ENCODE results near the gene CADM4.
A peak's percentile ranks its signal among the peaks of the same experiment; 100 is the strongest.

The CADM4 gene

GRCh38 chr19:43631491-43631890 is 8.2 kb downstream of the CADM4 start:
- DNase-seq: no peak

- no peak for DNase-seq
Measured at GRCh38 chr19:43628646-43629326, 10.9 kb downstream of the CADM4 start.

- no peak for DNase-seq
Measured at GRCh38 chr19:43626838-43627237, 12.8 kb downstream of the CADM4 start.

GRCh38 chr19:43625918-43626579 is 13.6 kb downstream of the CADM4 start:
- no peak for DNase-seq

- DNase-seq: no peak
Measured at GRCh38 chr19:43624933-43625332, 14.7 kb downstream of the CADM4 start.

GRCh38 chr19:43623889-43624670 is 15.6 kb downstream of the CADM4 start:
- no peak for DNase-seq

- no peak for DNase-seq
Measured at GRCh38 chr19:43622956-43623355, 16.7 kb downstream of the CADM4 start.

GRCh38 chr19:43622070-43622469 is 17.6 kb downstream of the CADM4 start:
- DNase-seq: no peak

- no peak for DNase-seq
Measured at GRCh38 chr19:43620061-43621001, 19.3 kb downstream of the CADM4 start.

- peak; percentile 95 for DNase-seq
Measured at GRCh38 chr19:43619262-43620060, 20.2 kb downstream of the CADM4 start, which contains the start of gene ZNF428. ZNF428 (minus strand) TSS chr19:43619629; CDS start chr19:43614304, 5,325 bp downstream.

- peak; percentile 90 for DNase-seq
Measured at GRCh38 chr19:43618921-43619261, 20.8 kb downstream of the CADM4 start.

- DNase-seq: no peak
Measured at GRCh38 chr19:43616954-43617353, 22.7 kb downstream of the CADM4 start.

- DNase-seq: no peak
Measured at GRCh38 chr19:43616306-43616705, 23.3 kb downstream of the CADM4 start.

- DNase-seq: no peak
Measured at GRCh38 chr19:43612374-43612773, 27.3 kb downstream of the CADM4 start.

GRCh38 chr19:43611788-43612187 is 27.9 kb downstream of the CADM4 start, which contains the start of gene SRRM5:
SRRM5 (plus strand) TSS chr19:43612088; CDS start chr19:43612122, 34 bp downstream.
- no peak for DNase-seq

GRCh38 chr19:43610493-43610892 is 29.2 kb downstream of the CADM4 start:
- no peak for DNase-seq

GRCh38 chr19:43609872-43610271 is 29.8 kb downstream of the CADM4 start:
- no peak for DNase-seq

GRCh38 chr19:43607238-43608205 is 32.1 kb downstream of the CADM4 start:
- no peak for DNase-seq

GRCh38 chr19:43606569-43607229 is 33.0 kb downstream of the CADM4 start:
- peak; percentile 52 for DNase-seq
